Articular chondrocyte of knee joint (primary cell): ENCODE measurements around the gene PRKCI. TPM values are rescaled to one million over a fixed set of nuclear protein-coding genes. Genes with fewer than 3 reads are reported as not detected.

ENCODE experiments used
- small RNA-seq: library from RNA; depleted of rRNA; stranded (forward); fragments of <200 nt; gene quantifications from one replicate; pipeline ENCODE3, GENCODE V24; 2012
- total RNA-seq: library from RNA; depleted of rRNA; stranded (reverse); fragments of >200 nt; gene quantifications from 2 replicates; pipeline ENCODE4 v1.2.3, GENCODE V29; 2012

PRKCI gene
- 54.6 and 65.1 TPM in 2 replicates for total RNA-seq

DNA sequence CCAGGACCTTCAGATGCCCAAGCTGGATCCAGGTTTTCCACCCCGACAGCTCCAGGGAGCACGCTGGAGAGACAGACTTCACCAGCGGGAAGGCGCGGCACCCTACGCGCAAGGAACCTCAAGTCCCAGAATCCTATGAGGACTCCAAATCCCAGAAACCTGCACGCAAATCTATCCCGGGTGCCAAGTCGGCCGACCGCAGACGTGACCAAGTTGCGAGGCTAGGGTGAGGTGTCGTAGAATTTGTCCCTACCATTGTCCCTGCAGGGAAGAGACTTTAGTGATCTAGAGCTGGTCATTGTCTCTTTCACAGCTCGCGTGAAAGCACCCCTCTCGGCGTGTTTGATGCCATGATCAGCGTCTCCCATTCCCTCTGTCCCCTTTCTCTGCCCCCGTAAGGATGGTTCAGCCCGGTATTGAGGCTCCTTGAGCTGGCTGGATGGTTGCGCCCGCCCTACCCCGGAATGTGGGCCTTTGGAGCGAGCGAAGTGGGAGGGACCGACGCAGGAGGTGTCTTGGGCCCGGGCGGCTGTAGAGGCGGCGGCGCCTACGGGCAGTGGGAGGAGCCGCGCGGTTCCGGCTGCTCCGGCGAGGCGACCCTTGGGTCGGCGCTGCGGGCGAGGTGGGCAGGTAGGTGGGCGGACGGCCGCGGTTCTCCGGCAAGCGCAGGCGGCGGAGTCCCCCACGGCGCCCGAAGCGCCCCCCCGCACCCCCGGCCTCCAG, at the start of gene PRKCI:
PRKCI (plus strand) TSS at position 501 of the 723 bp plus-strand sequence. CDS start 246 bp downstream, outside the sequence.

DNA sequence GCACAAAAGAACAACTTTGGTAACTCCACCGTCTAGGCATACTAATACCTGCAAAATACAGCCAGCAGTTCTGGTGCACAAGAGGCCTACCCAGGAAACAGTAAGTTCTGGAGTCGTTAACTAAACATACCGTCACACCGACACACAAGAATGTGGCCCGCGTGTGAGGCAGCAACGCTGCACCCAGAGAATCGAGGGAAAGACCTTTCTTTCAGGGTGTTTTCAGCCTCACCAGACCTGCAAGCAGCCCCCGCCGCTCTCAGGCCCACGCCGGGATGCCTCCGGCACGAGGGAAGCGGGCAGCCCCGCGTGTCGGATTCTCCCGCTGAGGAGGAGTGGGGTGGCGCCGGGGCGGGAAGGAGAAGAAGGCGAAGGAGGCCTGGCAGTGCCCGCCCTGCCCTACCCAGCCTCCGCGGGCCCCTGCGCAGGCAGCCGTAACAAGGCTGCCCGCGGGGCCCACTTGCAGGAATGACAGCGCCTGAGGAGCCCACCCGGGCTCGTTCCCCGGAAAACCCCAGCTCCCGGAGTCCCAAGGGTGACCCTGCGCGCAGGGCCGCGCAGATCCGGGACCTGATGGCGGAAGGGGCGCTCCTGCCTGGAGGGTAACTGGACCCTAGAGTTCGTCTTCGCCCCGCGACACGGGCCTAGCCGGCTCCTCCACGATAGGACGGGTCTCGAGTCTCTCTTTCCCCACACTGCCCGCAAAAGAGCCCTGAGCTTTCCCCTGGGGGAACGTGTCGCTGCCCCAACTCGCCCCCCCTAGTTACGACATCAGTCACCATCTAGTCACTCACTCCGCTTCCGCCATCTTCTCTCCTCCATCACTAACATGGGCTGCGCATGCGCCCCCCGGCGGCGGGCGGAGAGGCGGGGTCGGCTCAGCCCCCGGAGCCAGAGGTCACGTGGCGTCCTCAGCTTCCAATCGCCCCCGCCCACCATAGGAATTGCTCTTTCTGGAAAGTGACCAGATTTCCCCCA, 41.0 kb upstream of the PRKCI start, which contains the start of gene PHC3:
PHC3 (minus strand) TSS at position 826 of the 978 bp plus-strand sequence; CDS start at position 808, 18 bp downstream.

Small RNAs within 50 kb of the gene (small RNA-seq; reads per million reads assigned to genes)
- gene RF00019, result not detected

Other genes with a start within 250 kb of the PRKCI start
- gene GPR160, start 184.4 kb upstream of the PRKCI start, total RNA-seq, result 0.26 and 0.65 TPM in 2 replicates
- 51.6 and 64.9 TPM in 2 replicates for gene PHC3, start 40.7 kb upstream of the PRKCI start, total RNA-seq
- 50.6 and 61.3 TPM in 2 replicates for gene SKIL, start 135.3 kb downstream of the PRKCI start, total RNA-seq
- 23.4 and 39.6 TPM in 2 replicates for gene CLDN11, start 196.4 kb downstream of the PRKCI start, total RNA-seq